Activated CD4-positive, alpha-beta T cell treated with anti-CD3 and anti-CD28 coated beads, Interleukin-2, Interleukin-6, amounts not matched to agents 100 ng/mL and 50 ng/mL, durations not matched to agents 16 hours and 8 hours (primary cell): ENCODE results near the gene MED13L.
"Not testable (repeated sequence)": the region's sequence is repeated elsewhere in the genome, so short reads cannot be mapped to it uniquely, and the experiment has no call there.

Source experiments
- DNase-seq: peaks from one replicate; pipeline ENCODE4 v3.0.0-alpha.2; 2020

MED13L gene

DNA sequence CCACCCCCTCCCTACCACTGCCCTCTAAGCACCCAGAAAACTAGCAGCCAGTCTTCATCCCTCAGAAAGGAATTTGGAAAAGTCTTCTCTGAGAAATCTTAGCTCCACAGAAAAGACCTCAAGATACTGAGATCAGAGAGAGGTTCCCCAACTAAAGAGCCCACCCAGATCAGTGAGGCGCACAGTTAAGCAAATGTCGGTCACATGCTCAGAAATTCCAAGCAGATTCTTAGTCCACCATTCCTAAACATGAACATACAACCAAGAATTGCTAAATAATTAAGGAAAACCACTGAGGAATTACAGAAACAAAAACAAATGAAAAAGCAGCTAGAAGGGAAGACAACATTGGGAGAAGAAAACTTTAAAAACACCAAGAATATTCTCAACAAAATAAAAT lies 32.3 kb downstream of the MED13L start:
- DNase-seq = no peak

DNA sequence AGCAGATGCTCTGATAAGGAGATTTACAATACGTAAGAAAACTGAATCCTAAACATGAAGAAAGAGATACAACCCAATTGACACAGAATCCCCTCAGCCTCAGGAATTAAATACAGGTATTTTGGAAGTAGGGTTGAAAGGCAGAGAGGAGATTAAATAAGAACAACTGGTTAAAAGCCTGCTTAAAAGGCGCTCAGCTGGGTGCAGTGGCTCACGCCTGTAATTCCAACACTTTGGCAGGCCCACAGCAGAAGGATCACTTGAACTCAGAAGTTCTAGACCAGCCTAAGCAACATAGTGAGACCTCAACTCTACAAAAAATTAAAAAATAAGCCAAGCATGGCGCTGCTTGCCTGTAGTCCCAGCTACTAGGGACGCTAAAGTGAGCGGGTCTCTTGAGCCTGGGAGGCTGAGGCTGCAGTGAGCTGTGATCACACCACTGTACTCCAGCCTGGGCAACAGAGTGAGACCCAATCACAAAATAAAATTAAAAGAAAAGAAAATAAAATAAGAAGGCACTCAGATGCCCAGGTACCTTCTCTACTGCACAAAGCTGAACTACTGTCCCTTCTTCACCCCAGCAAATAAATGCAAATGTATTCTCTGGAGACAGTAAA lies 32.9 kb downstream of the MED13L start:
- DNase-seq = no peak

DNA sequence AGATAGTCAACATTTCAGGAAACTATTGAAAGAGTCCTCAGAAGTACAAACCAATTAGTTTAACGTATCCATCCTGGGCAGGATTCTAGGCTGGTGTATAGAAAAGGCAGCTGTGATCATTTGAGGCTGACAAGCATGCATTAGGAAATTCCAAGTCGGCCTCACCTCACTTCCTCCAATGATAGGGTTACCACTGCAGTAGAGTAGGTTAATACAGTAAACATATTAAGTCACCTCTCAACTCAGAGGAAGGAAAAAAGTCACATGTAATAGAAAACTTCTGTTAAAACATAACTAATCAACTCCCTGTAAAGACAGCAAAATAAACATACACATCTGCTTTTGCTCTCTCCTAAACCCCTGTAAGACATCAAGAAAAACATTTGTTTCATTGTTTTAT lies 33.5 kb downstream of the MED13L start:
- DNase-seq = peak; percentile 15

DNA sequence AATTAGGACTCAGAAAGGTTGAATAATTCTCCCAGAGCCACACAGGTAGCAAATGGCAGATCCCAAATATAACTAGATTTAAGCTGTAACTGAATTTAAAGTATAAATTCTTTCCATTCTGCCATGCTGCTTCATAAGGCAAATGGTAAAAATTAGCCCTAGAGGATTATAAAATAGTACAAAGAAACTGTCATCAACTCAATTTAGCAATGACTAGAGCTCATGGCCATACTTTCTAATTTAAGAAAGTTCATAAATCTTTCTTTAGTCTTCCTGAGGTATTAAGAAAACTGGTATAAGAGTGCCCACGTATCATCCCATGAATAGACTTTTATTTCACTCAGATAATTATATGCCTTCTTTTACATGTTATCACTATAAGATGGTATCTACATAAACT lies 34.8 kb downstream of the MED13L start:
- DNase-seq = no peak

DNA sequence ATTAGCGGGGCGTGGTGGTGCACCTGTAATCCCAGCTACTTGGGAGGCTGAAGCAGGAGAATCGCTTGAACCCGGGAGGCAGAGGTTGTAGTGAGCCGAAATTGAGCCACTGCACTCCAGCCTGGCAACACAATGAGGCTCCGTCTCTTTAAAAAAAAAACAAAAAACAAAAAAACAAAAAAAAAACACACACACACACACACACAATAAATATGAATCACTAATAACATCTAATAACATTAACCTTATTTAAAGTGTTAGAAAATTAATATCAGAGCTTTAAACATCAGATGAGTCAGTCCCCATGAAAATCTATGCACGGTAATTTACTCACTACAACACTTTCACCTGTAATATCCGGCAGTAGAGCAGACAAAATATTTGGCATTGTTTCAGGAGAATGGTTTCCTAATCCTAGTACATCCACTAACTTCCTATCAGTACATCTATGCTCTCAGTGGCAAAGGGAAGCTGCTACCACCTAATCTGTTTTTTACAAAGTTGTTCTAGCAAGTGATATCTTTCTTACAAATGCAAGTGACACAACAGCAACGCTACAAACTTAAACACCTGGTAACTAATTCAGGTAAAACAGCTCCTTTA lies 36.2 kb downstream of the MED13L start:
- DNase-seq = no peak

DNA sequence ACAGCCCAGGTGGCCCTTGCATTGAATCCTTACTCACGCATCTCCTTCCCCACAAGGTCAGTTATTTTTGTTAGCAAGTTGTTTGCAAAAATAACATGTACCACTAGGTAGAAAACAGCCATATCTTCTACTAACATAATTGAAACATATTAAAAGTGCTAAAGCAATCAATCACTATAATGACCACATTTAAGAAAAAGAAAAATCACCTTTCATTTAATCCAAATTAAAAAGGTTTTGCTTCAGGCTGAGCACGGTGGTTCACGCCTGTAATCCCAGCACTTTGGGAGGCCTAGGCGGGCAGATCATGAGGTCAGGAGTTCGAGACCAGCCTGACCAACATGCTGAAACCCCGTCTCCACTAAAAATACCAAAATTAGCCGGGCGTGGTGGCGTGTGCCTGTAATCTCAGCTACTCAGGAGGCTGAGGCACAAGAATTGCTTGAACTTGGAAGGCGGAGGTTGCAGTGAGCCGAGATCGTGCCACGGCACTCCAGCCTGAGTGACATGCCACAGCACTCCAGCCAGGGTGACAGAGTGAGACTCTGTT lies 38.8 kb downstream of the MED13L start:
- not testable (repeated sequence) for DNase-seq

DNA sequence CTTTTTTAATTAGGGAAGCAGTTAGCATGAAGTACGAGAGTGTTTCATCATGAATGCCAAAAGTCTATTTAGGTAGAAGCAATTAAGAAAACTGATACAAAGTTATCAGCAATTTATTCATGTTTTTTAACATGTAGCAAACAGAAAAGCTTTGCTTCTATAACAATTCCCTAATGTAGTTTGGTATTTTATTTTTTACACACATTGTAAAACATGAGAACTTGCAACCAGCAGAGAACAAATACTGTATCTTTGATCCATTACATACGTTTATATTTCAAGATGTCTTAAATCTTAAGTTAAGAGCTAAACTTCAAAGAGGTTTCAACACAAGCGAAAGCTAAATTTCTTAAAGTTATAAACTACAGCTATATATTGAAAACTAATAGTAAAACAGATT lies 39.3 kb downstream of the MED13L start:
- DNase-seq = no peak

DNA sequence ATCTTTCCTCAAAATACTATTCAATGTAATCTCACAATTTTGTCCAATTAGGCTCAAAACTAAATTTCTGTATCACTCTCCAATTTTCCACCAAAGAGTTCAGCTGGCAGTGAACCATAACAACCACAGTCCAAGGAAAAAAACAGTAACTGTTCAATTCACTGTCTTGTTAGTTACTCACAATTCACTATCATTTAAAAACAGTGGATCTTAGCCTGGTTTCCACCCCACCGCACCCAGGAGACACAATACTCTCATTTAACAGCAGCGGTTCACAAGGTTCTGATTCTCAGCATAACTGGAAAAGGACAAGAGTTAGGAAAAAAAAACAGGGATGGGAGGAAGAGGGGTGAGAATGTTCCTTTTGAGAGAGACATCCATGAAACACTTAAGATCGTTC lies 40.5 kb downstream of the MED13L start:
- DNase-seq = no peak

DNA sequence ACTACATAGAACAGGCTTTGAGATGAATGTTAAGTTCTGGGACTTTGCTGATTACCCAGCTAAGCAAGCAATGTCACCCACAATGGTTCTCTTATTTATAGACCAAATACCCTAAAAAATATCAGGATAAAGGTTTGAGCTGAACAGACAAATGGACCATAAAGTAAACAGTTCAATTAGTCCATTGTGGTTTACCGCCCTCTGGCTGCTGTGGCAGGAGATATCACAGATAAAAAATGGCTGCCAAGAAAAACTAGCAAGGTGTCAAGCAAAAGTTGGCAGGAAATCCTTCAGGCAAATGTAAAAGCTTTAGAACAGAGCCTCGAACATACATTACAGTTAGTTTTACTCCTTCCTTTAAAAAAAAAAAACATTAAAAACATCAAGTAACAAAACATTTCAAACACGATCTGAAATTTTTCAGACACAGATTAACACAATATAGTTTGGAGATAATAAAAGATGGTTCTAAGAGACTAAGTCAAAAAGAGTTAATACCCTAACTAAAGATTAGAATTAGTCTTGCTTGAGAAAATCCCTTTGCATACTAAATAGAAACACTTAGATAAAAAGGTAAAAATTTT lies 41.3 kb downstream of the MED13L start:
- peak; percentile 62 for DNase-seq

DNA sequence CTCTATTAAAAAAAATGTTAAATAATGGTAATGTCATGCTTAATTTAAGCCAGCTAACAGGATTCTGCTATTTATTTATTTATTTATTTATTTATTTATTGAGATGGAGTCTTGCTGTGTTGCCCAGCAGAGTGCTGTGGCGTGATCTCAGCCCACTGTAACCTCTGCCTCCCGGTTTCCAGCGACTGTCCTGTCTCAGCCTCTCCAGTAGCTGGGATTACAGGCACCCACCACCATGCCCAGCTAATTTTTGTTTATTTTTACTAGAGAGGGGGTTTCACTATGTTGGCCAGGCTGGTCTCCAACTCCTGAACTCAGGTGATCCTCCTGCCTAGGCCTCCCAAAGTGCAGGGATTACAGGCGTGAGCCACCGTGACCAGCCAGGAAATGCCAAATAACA lies 43.3 kb downstream of the MED13L start:
- DNase-seq = not testable (repeated sequence)

DNA sequence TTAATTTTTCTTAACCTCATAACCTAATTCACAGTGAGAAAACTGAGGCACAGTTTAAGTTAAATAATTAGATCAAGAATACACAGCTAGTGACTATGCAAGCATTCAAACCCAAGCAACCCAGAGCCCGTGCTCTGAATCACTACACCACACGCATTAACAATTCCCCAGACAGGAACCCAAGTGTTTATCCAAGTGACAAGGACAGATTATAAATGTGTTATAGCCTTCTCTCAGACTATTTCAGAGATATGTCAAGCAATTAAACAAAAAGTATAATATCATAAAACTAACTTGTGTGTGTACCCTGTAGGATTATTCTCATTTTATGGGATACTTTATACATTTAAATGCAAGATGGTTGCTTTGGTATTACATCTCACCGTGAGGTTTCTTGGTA lies 43.8 kb downstream of the MED13L start:
- DNase-seq = no peak

DNA sequence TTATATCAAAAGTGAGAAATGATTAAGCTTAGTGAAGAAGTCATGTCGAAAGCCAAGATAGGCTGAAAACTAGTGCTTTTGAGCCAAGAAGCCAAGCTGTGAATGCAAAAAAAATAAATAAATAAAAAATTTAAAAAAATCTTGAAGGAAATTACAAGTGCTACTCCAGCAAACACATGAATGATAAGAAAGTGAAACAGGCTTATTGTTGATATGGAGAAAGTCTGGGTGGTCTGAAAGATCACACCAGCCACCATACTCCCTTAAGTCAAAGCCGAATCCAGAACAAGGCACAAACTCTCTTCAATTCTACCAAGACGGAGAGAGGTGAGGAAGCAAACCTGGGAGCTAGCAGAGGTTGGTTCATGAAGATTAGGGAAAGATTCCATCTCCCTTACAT lies 49.7 kb downstream of the MED13L start:
- DNase-seq = no peak

DNA sequence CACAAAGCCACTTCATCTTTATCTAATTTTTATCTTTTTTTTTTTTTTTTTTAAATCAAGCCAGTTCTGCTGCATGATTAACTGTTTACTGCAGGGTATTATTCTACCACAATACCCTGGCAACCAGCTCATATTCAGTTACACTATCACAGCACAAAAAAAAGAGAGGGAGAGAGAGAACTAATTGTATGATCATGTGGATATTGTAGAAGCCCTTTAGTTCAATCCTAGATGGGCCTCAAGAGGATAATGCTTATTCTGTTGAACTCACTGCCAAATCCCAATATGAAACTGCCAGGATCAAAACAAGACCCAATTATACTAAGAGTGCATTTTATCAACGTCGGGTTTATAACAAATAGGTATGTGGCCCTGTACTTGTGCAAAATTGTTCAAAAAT lies 51.5 kb downstream of the MED13L start:
- no peak for DNase-seq

DNA sequence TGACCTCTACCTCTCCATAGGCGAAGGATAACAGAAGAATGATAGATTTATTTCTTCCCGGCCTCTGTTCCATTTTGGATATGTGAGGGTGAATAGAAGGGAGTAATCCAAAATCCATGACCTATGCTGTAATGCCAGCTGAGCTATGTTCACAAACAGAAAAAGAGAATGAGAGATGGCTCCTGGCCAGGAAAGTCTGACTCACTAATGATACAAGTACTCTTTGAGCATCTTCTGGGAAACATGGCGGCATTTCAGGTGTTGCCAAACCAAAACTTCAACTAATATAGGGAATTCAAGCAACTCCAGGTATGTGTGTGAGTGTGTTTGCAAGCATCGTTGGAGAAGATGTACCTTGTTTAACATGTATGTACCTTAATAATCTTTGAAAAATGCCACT lies 55.1 kb downstream of the MED13L start:
- no peak for DNase-seq

DNA sequence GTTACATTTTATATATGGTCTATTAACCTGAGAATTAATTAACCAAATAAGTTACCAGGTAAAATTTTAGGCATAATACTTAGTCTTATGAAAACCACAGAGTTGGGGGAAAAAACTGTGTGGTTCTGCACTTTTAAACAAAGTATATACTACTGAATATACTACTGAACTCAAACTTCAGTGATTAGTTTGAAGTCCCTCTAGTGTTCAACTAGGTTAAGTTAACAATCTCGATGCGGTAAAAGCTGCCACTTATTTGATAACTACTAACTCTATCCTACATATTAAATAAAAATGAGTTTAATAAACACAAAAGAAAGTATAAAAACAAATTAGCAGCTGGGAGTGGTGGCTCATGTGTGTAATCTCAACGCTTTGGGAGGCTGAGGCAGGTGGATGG lies 56.7 kb downstream of the MED13L start:
- no peak for DNase-seq

DNA sequence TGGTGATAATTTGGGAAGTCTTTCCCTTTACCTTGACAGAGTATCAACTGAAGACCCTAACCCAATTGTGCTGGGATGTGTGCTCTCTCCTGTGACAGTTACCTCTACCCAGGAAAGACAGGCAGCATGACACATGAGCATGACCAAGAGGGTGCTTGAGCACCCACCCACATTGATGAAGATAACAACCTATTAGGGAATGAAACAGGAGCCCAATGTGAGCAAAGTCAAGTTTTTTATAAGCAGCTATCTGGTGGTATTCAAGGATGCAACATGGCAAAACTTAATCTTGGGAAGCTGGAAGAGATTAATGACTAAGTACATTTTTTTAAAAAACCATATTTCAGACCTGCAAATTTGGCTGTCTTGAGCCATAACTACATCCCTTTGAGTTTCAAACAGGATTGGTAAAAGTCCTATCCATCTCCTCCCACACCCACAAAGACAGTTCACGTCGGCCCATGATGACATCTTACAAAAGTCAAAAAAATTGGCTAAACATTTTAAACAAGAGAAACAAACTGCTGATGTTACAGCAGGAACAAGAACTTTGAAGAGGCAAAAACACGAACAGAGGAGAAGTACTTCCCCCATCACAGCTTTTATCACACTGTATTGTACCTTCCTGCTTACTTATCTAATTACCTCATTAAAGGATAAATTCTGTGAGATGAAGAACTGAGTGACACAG lies 60.3 kb downstream of the MED13L start:
- DNase-seq = no peak

DNA sequence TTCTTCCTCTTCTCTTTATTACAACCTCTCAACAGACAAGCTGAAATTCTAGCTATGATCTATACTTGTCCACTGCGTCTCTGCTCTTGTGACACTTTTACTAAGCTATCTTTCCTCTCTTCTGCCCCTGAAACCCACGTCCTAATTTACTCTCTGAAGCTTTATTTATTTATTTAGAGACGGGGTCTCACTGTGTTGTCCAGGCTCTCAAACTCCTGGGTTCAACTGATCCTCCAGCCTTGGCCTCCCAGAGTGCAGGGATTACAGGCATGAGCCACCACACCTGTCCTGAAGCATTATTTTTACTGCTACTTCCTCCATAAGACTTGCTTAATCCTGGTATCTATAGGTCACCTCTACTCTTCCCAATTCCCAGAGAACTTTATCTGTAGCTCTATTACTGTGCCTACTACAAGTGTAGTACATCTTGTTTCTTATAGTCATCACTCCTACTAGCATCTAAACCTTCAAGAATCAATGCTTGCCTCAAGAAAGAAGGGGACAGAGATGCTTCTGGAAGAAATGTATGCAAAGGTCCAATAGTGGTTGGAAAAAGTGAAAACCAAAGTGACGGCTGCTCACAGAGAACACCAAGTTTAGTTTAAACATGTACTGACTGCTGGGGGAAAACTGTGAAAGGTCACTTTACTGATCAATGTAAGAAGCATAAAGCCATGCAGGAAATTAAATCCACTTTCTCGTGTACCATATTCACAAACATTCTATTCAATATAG lies 61.3 kb downstream of the MED13L start:
- DNase-seq = no peak

DNA sequence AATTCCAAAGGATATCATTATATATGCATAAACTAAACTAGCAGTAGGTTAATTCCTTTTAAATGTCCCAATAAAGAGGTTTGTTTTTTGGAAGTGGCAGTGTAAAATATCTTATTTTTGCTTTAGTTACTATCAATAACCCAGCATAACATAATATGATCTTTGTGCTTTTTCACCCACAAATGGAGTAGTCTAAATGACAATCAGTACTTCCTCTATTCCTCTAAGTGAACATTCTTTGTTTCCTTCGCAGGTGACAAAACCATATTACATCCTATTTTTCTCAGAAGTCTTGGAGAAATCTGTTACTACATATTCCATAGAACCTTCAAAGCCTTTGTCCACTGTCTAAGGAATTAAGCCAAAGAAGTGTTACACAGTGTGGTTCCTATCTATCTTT lies 62.5 kb downstream of the MED13L start:
- no peak for DNase-seq

DNA sequence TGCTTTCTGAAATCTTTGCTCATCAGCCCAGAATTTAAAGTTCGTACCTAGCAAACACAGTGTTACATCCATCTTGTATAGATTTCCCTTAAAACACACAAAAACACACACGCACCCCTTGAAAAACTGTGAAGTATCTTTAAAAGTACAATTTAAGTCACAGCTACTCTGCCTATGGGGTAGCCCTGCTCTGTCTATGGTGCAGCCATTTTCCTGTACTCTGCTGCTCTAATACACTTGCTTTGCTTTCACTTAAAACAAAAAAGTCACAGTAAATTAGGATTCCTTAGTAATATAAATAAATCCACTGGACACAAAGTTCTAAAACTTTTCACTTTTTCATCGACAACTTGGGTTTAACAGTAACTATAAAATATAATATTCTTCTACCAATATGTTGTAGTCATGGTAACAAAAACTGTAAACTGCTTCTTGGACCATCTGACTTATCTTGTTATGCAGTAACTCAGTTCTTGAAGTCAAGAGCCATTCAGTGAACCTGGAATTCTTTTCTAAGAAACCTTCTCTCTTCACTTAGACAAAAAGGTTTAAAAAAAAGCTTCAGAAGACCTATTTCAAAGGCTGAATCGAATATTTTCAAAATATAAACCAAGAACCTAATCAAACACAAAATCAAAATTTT lies 63.5 kb downstream of the MED13L start:
- no peak for DNase-seq

DNA sequence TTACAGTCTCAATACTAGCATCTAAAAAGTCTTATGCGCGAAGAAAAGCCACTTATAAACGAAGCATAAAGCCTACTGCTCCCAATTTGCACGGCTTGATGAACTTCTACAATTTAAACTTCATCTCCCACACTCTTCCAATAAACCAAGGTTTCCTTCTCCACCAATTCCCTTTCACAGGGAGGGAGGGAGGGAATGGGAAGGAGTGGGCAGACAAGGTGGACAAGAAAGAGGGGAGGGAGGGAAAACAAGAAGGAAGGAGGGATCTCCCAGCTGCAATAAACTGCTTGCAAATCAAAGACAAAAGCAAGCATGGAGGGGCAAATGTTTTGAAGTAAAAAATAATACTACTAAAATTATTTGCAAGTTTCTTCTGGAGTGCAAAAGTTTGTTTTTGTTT lies 64.5 kb downstream of the MED13L start:
- no peak for DNase-seq

DNA sequence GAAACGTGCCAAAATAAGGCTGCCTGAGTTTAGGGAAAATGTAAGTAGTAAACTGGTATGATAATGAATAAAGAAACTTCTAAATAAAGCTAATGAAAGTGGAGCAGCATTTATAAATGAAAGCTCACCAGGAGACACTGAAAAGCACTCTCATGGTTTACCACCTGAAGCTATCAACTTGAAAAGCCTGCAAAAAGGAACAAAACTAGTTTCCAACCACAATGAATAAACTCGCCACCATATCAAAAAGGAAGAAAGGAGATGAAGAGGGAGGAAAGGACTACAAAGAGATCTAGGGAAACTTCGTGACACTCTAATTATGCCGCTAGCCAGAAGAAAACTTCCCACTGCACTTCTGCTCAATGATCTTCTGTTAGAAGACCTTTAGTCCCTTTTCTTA lies 66.7 kb downstream of the MED13L start:
- no peak for DNase-seq

DNA sequence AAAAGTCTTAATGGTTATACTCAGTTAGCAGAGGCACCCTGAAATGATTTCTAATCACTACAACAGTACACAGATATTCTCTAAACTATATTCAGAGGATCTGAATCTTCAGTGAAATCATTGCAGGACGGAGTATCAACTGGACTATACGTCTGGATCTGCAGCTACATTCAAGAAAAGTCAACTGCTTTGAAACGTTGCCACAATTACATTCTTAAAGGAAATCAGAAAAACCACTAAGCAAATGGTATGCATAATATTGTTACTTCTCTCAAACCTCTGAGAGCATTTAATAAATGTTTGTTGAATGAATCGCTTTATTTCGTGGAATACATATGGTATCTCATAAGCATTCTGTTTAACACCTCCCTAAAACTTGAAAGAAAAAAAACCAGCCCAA lies 67.4 kb downstream of the MED13L start:
- DNase-seq = no peak

DNA sequence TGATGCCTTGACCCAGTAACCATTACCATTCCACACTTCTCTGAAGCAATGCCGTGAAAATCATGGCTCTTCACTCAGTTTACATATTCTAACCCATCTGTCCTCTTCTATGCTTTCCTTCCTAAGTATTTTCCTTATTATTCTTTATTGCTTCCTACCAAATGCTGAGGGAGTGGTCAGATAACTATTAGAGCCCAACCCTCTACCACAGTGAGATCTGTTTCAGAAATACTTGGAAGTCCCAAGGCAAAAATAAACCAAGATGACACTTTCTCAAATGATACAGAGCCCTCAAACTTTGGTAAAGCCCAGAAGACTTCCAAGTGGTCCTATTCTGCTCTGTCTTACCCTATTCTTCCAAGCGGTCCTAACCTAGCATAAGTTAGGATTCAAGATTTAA lies 68.0 kb downstream of the MED13L start:
- DNase-seq = no peak
